ENCODE data around the gene RUSC2. TPM values are rescaled to one million over a fixed set of nuclear protein-coding genes. Genes with fewer than 3 reads are reported as not detected.

RUSC2 gene
- total RNA-seq, 4 donors from 2014 or later: 3.0 to 17.3 (median 5.5) TPM

GRCh38 chr9:35517131-35517530 is 27.2 kb downstream of the RUSC2 start:
- Histone ChIP-seq H3K36me3 (no peaks in the 10 kb centered on the region), H3K4me3 (no peak overlapping the region), H3K27me3 (no peaks in the 10 kb centered on the region), H3K9me3 (no peaks in the 10 kb centered on the region), H3K4me1 (peaks cover 0 to 20% (median 0%) of the 10 kb centered on the region in 4 donors), H3K27ac (peak overlapping the region in 2 of 4 donors; percentile 27 to 56)
- no peak for TF ChIP-seq CTCF (IDR thresholded peaks at IDR 0.05)
- TF ChIP-seq POLR2A (IDR thresholded peaks at IDR 0.05): no peak
- no peak for DNase-seq

GRCh38 chr9:35517552-35518224 is 27.8 kb downstream of the RUSC2 start:
- peak overlapping the region in 3 of 4 donors; percentile 22 to 56 (median 38) for H3K27ac ChIP-seq

GRCh38 chr9:35518225-35518821 is 28.4 kb downstream of the RUSC2 start:
- H3K27ac ChIP-seq: peak overlapping the region in 3 of 4 donors; percentile 22 to 56 (median 38)
- no peaks in the 10 kb centered on the region for H3K36me3 ChIP-seq
- peaks cover 0 to 21% (median 0%) of the 10 kb centered on the region in 4 donors for H3K4me1 ChIP-seq
- H3K9me3 ChIP-seq: no peaks in the 10 kb centered on the region
- H3K4me3 ChIP-seq: no peak overlapping the region
- TF ChIP-seq POLR2A (IDR thresholded peaks at IDR 0.05) (no peak), CTCF (IDR thresholded peaks at IDR 0.05) (no peak)
- no peaks in the 10 kb centered on the region for H3K27me3 ChIP-seq
- DNase-seq: no peak

More at GRCh38 chr9:35517552-35518224, 27.8 kb downstream of the RUSC2 start:
- peaks cover 0 to 21% (median 0%) of the 10 kb centered on the region in 4 donors for H3K4me1 ChIP-seq
- no peaks in the 10 kb centered on the region for H3K27me3 ChIP-seq
- no peak for DNase-seq
- no peaks in the 10 kb centered on the region for H3K36me3 ChIP-seq
- H3K4me3 ChIP-seq: no peak overlapping the region
- no peak for TF ChIP-seq POLR2A (IDR thresholded peaks at IDR 0.05)
- TF ChIP-seq CTCF (IDR thresholded peaks at IDR 0.05): no peak
- no peaks in the 10 kb centered on the region for H3K9me3 ChIP-seq

GRCh38 chr9:35518981-35519679 is 29.2 kb downstream of the RUSC2 start:
- Histone ChIP-seq H3K9me3 (no peaks in the 10 kb centered on the region), H3K4me1 (peaks cover 0 to 21% (median 0%) of the 10 kb centered on the region in 4 donors), H3K36me3 (no peaks in the 10 kb centered on the region), H3K27ac (peak overlapping the region in 3 of 4 donors; percentile 22 to 57 (median 56)), H3K4me3 (no peak overlapping the region), H3K27me3 (no peaks in the 10 kb centered on the region)
- TF ChIP-seq CTCF (IDR thresholded peaks at IDR 0.05) (no peak), POLR2A (IDR thresholded peaks at IDR 0.05) (no peak)
- DNase-seq: no peak

GRCh38 chr9:35519692-35520363 is 29.9 kb downstream of the RUSC2 start:
- Histone ChIP-seq H3K27me3 (no peaks in the 10 kb centered on the region), H3K36me3 (no peaks in the 10 kb centered on the region), H3K27ac (peak overlapping the region in 2 of 4 donors; percentile 56 to 57), H3K9me3 (no peaks in the 10 kb centered on the region), H3K4me1 (peaks cover 0 to 21% (median 0%) of the 10 kb centered on the region in 4 donors), H3K4me3 (no peak overlapping the region)
- TF ChIP-seq POLR2A (IDR thresholded peaks at IDR 0.05): no peak
- no peak for TF ChIP-seq CTCF (IDR thresholded peaks at IDR 0.05)
- DNase-seq: no peak
